Measurements from ENCODE around the gene MRPL49.
A peak's percentile ranks its signal among the peaks of the same experiment; 100 is the strongest.
"Not testable (repeated sequence)": the region's sequence is repeated elsewhere in the genome, so short reads cannot be mapped to it uniquely, and the experiment has no call there.

Gene MRPL49

DNA sequence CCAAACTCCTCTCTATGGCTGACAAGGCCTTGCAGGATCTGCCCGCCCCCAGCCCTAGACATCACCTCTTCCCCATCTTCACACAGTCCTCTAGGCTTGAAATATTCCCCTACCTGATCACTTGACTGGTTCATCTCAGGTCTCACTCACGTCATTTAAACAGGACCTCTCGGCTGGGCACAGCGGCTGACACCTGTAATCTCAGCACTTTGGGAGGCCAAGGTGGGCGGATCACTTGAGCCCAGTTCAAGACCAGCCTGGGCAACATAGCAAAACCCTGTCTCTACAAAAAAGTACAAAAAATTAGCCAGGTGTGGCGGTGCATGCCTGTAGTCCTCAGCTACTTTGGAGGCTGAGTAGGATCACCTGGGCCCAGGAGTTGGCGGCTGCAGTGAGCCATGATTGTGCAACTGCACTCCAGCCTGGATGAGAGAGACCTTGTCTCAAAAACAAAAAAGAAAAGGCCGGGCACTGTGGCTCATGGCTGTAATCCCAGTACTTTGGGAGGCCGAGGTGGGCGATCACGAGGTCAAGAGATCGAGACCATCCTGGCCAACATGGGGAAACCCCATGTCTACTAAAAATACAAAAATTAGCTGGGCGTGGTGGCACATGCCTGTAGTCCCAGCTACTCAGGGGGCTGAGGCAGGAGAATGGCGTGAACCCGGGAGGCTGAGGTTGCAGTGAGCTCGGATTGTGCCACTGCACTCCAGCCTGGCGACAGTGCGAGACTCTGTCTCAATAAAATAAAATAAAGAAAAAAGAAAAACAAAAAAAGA lies 3.0 kb upstream of the MRPL49 start:
- peaks cover 77% of the 10 kb centered on the region for H3K4me1 Mint-ChIP-seq
- peaks cover 57% of the 10 kb centered on the region for H3K36me3 Mint-ChIP-seq (ENCODE audit: low read depth)
- H3K4me3 Mint-ChIP-seq: peak overlapping the region; percentile 18
- not testable (repeated sequence) for ATAC-seq, H3K9me3 Mint-ChIP-seq, DNase-seq, H3K27me3 Mint-ChIP-seq
- peak overlapping the region; percentile 98 for H3K27ac Mint-ChIP-seq

DNA sequence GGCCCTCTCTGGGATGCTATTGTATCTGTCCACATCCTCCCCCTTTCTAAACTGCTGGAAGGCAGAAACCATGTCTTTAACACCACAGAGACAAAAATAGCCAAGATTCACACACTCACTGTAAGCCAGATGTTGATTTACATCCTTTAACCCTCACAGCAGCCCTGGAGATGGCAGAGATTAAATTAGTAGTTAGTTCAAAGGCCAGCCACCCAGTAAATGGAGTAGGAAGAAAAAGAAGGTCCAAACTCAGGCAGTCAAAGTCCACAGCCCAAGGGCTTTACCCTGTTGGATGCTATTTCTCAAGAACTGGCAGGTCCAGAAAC lies 2.5 kb upstream of the MRPL49 start:
- ATAC-seq: no peak
- DNase-seq: no peak
- Mint-ChIP-seq H3K4me3 (peak overlapping the region; percentile 100), H3K27me3 (no peaks in the 10 kb centered on the region), H3K27ac (peak overlapping the region; percentile 98), H3K9me3 (no peaks in the 10 kb centered on the region), H3K36me3 (ENCODE audit: low read depth) (peaks cover 62% of the 10 kb centered on the region), H3K4me1 (peaks cover 79% of the 10 kb centered on the region)

DNA sequence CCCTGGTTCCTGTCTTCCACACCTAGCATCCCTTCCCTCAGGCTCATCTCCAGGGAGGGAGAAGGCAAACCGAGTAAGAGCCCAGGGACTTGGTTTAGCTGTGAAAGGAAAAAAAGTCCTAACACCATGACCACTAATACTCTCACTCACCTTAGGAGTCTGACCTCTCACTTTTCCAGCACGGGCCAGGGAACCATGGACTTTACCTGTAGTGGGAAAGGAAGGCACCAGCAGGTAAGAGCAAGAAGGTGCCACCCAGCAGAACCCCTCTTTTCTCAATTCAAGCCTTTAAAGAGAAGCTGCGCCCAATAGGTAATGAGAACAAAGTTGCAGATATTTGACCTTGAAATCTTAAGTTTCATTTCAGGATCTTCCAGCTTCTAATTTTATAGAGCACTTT lies 1.3 kb upstream of the MRPL49 start:
- ATAC-seq (no peak), DNase-seq (no peak)
- H3K27me3 Mint-ChIP-seq: no peaks in the 10 kb centered on the region
- H3K27ac Mint-ChIP-seq: peak overlapping the region; percentile 98
- H3K9me3 Mint-ChIP-seq: no peaks in the 10 kb centered on the region
- peaks cover 73% of the 10 kb centered on the region for H3K4me1 Mint-ChIP-seq
- peaks cover 62% of the 10 kb centered on the region for H3K36me3 Mint-ChIP-seq (ENCODE audit: low read depth)
- H3K4me3 Mint-ChIP-seq: peak overlapping the region; percentile 100

DNA sequence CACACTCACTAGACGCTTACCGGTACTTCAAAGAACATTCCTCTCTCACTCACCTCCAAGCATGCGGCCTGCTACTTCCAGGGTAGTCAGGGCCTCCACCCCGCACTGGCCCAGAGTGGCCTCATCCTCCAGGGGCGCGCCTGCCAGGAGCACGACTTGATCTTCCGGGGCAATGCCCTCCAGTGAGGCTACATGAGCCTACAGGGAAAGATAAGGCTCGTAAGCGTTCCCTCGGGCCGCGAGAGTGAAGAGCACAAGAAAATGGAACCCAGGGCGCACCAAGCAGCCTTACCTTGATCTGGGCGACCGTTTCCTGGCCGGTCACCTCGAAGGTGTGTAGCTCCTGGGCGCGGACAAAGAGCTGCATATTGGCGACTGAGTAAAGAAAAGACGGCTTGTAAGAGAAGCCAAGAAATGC lies 665 bp upstream of the MRPL49 start:
- DNase-seq (peak; percentile 32), ATAC-seq (no peak)
- Mint-ChIP-seq H3K27ac (peak overlapping the region; percentile 98), H3K9me3 (no peaks in the 10 kb centered on the region), H3K4me3 (peak overlapping the region; percentile 100), H3K4me1 (peaks cover 69% of the 10 kb centered on the region), H3K36me3 (ENCODE audit: low read depth) (peaks cover 62% of the 10 kb centered on the region), H3K27me3 (no peaks in the 10 kb centered on the region)

DNA sequence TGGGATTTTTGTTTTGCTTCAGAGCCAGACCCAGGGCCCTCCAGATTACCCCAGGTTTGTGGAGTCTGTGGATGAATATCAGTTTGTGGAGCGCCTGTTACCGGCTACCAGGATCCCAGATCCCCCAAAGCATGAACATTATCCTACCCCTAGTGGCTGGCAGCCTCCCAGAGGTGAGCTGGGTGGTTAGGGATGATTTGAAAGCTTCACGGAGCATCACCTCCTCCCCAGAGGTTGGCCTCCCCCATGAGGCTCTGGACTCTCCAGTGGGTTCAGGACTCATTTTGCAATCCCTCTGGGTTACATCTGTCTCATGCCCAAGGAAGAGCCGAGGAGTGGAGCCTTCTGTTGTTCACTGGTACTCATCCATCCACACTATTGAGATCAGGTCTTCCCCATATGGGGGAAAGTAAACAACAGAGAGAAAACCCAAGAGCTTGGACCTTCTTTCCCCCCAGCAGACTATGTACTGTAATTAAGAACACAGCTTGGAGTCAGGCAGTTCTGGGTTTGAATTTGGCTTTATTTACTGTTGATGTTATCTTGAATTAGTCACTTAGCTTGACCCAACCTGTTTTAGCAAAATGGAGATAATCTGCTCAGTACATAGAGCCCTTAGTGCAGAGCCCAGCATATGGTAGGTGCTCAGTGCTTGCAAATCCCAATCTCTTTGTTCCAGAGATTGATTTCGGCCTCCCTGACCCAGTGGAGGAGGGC lies 2.5 kb downstream of the MRPL49 start:
- Mint-ChIP-seq H3K36me3 (ENCODE audit: low read depth) (peaks cover 51% of the 10 kb centered on the region), H3K4me3 (peak overlapping the region; percentile 60), H3K4me1 (peaks cover 45% of the 10 kb centered on the region), H3K27ac (peak overlapping the region; percentile 62), H3K9me3 (no peaks in the 10 kb centered on the region), H3K27me3 (no peaks in the 10 kb centered on the region)
- DNase-seq: no peak
- ATAC-seq: no peak

DNA sequence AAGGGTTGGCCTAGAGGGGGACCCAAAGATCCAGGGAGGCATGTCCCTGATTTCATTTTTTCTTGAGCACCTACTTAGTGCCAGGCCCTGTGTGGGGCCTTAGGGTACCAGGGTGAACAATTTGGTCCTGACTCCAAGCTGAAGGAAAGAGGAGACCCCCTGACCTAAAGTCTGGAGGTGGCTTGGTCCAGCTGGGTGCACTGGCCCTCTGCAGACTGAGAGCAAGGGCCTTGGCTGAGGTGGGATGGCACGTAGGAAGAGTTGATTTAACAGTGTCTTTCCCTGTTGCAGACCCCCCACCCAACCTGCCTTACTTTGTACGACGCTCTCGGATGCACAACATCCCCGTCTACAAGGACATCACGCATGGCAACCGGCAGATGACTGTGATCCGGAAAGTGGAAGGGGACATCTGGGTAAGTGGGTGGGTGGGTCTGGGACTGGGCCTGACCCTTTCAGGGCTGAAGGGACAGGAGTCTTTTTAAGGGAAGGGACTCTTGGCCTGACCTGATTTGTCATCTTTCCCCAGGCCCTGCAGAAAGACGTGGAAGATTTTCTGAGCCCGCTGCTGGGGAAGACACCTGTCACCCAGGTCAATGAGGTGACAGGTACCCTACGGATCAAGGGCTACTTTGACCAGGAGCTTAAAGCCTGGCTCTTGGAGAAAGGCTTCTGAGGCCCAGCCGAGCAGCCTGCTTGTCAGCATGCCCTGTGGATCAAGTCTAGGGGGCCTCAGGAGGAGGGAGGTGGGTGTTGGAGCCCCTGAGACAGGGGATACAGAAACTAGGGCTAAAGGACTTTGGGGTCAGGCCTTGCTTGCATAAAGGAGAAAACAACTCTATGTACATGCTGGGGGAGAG lies 3.3 kb downstream of the MRPL49 start:
- Mint-ChIP-seq H3K4me1 (peaks cover 37% of the 10 kb centered on the region), H3K27me3 (no peaks in the 10 kb centered on the region), H3K4me3 (no peak overlapping the region), H3K27ac (no peak overlapping the region), H3K9me3 (no peaks in the 10 kb centered on the region), H3K36me3 (ENCODE audit: low read depth) (peaks cover 43% of the 10 kb centered on the region)
- DNase-seq: no peak
- no peak for ATAC-seq

DNA sequence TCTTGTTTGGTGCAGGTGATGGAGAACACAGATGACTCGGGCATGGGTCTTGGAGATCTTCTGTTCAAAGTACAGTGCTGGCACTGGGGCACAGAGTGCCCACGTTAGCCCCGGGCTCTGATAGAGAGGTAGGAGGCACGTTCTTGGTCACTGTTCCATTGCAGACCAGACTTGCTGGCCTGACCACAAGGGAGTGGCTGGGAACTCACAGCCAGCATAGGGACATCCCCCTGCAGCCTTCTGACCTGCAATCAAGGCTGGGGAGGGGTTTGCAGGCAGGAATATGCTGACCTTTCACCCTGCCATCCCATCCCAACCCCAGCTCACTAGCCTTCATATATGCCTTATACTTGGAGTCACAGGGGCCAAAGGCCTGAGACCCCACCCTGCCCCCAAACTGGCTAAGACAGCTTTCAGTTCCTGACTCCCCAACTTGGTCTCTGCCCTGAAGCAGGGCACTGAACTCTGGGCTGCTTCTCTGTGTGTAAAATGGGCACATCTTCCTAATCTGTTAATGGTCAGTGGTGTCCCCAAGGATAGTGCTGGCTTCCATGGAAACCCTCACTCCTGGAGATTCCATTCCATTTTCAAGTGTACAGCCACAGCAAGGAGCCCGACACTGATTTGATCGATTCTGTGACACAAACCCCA lies 4.6 kb downstream of the MRPL49 start:
- Mint-ChIP-seq H3K27ac (no peak overlapping the region), H3K27me3 (no peaks in the 10 kb centered on the region), H3K4me3 (no peak overlapping the region), H3K4me1 (peaks cover 31% of the 10 kb centered on the region), H3K36me3 (ENCODE audit: low read depth) (peaks cover 35% of the 10 kb centered on the region), H3K9me3 (no peaks in the 10 kb centered on the region)
- ATAC-seq (no peak), DNase-seq (no peak)

DNA sequence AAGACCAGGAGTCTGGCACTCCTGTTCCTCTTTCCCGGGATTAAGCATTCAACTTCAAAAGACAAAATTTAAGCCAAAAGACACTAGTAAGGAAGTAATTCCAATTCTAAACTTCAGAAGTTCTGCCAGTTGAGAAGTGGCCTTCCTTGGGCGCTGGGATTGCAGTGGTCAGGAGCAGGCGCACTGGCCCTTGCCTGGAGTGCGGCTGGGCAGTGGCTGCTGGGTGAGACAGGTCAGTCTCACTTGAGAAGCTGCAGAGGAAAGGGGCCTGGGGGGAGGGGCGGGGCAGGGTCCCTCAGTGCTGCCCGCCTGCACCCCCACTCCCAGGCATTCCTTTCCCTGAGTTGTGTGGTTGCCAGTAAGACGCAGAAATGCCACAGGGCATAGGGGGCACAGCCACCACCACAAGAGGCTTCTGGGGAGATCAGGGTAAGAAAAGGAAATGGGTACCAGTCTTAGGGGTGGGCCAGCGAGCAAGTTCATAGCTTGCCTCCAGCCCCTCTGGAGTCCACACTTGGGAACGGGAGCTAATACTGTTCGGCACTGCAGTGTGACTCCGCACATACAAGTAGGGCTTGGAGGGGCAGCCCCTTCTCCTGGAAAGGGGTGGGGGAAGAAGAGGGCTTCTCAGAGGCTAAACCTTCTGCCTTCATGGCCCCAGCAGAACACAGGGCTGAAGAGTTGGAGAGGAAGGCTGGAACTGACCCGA lies 5.5 kb downstream of the MRPL49 start:
- peaks cover 26% of the 10 kb centered on the region for H3K4me1 Mint-ChIP-seq

DNA sequence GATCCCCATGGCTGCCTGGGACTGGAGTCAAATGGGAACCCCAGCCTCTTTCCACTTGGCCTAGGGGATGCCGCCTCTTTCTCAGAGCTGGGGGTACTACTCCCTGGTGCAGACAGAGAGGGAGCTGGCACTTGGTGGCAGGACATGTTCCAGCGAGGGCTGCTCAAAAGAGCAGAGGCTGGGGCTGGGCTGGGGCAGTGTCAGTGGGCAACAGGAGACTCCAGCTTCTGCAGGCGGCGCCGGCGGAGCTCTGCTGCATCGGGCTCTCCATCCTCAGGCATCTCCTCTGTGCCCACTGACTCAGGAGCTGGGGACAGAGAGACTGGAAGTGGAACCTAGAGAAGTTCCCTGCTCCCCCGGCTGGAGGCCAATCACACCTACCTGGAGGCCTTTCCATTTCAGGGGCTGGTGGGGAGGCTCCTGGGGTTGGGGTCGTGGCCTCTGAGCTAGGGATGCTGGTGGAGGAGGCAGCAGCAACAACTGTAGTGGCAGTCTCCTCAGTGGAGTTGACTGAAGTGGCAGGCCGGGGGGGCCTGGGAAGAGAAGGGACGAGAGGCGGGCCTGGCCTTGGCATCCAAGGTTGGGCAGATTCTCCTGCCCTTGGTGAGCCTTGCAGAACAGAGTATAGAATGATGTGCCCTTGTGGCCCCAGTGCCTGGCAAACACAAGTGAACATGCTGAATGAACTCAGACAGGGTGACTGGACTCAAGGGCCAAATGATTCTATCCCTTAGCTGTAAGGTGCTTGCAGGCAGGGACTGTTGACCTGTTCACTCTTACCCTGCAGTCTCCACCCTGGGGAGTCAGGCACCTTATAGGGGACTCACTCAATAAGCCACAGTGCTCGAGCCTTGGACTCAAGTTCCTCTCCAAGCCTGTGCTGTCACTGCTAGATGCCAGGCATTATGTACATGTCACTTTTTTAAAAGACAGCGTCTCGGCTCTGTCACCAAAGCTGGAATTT lies 6.3 kb downstream of the MRPL49 start:
- H3K9me3 Mint-ChIP-seq: no peaks in the 10 kb centered on the region
- DNase-seq (peak; percentile 2), ATAC-seq (no peak)
- H3K27me3 Mint-ChIP-seq: no peaks in the 10 kb centered on the region
- H3K36me3 Mint-ChIP-seq (ENCODE audit: low read depth): peaks cover 32% of the 10 kb centered on the region
- H3K27ac Mint-ChIP-seq: no peak overlapping the region
- H3K4me1 Mint-ChIP-seq: peaks cover 28% of the 10 kb centered on the region
- no peak overlapping the region for H3K4me3 Mint-ChIP-seq

More for the DNA sequence above, 5.5 kb downstream of the MRPL49 start:
- ATAC-seq: no peak
- H3K4me3 Mint-ChIP-seq: no peak overlapping the region
- no peaks in the 10 kb centered on the region for H3K27me3 Mint-ChIP-seq
- no peaks in the 10 kb centered on the region for H3K9me3 Mint-ChIP-seq
- peaks cover 31% of the 10 kb centered on the region for H3K36me3 Mint-ChIP-seq (ENCODE audit: low read depth)
- no peak for DNase-seq
- no peak overlapping the region for H3K27ac Mint-ChIP-seq

DNA sequence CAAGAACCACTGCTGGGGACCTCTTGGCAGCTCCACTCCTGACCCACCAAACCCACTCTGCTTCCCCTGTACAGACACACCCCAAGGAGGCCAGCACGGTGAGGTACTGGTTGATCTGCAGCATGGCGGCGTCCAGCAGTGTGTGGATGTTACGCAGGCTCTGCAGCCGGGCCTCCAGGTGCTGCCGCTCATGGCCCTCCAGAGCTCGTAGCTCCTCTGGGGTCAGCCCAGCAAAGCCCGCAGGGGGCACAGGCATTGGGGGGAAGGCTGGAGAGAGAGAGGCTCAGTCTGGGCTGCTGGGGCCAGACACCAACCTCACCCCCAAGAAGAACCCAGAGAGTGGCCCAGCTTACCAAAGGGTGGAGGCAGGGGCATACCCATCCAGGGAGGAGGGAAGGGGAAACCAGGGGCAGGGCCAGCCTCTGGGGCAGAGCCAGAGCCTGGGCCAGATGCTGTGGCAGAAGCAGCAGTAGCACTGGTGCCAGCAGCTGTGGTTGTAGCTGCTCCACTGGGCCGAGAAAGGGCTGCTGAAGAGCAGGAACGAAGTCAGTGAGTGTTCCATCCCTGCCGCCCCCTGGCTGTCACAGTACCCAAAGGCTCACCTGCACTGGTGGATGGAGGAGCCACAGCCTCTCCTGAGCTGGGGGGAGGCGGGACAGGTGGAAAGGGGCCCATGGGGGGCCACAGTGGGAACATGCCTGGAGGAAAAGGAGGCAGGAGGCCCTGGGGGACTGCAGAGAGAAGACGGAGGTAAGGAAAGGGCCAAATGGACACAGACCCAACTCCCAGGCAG lies 7.7 kb downstream of the MRPL49 start:
- Mint-ChIP-seq H3K4me3 (no peak overlapping the region), H3K27me3 (no peaks in the 10 kb centered on the region), H3K27ac (no peak overlapping the region), H3K9me3 (no peaks in the 10 kb centered on the region), H3K4me1 (peaks cover 21% of the 10 kb centered on the region), H3K36me3 (ENCODE audit: low read depth) (peaks cover 28% of the 10 kb centered on the region)
- DNase-seq (peak; percentile 5), ATAC-seq (no peak)

DNA sequence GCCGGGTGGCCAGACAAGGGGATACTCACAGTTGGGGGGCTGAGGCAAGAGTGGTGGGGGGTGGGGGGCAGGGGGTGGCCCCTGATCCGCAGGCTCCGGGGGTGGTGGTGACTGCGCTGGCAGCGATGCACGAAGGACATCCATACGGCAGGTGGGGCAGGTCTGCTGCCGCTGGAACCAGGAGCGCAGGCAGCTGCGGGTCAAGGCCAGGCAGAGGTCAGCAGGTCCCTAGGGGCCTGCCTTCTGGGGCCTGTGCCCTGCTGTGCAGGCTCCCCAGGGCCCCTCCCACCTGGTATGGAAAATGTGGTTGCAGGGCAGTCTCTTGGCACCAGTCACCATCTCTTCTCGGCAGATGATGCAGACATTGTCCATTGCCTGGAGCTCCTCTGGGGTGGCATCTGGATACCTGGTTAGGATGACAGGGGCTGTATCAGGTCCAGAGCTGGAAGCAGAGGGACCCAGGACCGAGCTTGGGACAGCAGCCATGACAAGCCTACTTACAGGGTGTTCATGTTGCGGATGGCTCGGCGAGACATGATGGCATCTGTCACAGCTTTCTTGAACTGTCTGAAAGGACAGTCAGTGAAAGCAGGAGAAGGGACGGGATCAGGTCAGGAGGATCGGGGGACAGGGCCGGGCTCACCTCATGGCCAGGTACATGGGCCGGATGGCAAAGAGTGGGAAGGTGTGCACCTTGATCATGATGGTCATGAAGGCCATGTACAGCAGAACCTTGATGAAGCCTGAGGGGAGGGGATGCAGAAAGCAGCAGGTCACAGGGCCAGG lies 8.7 kb downstream of the MRPL49 start:
- Mint-ChIP-seq H3K4me3 (no peak overlapping the region), H3K27me3 (no peaks in the 10 kb centered on the region), H3K4me1 (peaks cover 27% of the 10 kb centered on the region), H3K27ac (peak overlapping the region; percentile 20), H3K9me3 (no peaks in the 10 kb centered on the region), H3K36me3 (ENCODE audit: low read depth) (peaks cover 25% of the 10 kb centered on the region)
- ATAC-seq (no peak), DNase-seq (peak; percentile 4)

DNA sequence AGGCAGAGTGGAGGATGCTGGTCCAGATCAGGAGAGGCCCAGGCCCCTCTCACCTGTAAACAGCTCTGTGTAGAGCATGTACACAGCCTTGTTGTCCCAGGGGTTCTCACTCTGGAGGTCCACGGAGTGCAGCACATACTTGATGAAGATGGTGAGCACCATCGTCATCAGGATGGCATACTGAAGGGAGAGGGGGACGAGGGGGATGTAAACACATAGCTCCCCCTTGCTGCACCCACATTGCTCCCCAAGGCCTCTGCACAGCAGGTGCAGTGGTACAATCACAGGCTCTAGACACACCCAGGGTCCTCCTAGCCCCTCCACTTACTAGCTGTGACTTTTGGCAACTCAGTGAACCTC lies 9.3 kb downstream of the MRPL49 start:
- H3K27ac Mint-ChIP-seq: no peak overlapping the region
- ATAC-seq: no peak
- no peaks in the 10 kb centered on the region for H3K9me3 Mint-ChIP-seq
- no peaks in the 10 kb centered on the region for H3K27me3 Mint-ChIP-seq
- DNase-seq: no peak
- H3K36me3 Mint-ChIP-seq (ENCODE audit: low read depth): peaks cover 24% of the 10 kb centered on the region
- H3K4me1 Mint-ChIP-seq: peaks cover 33% of the 10 kb centered on the region
- H3K4me3 Mint-ChIP-seq: no peak overlapping the region
